ENCODE measurements around the gene SPRR5.

The SPRR5 gene

DNA sequence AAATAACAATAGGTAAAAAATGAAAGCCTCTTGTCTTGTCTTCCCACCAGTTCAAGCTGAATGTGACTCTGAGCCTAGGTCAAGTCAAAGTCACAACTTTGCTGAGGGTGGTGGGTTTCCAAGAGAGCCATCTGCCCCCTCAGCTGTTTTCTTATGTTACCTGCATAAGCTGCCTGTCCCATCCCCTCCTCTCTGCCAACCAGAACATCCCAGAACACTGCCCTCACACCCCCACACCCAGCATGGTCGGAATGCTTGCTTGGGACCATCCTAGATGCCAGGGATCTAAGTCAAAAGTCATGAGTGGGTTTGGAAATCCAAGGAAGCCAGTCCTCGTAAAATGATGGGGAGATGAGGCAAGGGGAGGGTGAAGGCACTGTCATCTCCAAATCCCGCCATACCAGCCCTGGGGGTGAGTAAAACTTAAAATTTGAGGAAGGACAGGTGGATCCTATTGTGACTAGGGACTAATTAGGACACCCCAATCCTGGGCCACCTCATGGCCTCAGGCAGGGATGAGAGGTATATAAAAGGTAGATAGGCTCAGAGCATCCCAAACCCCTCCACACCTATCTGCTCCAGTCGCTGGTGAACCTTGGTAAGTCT, at the start of gene SPRR5:
Gene SPRR5 (plus strand): TSS at position 556 of the 606 bp plus-strand sequence. CDS start 1,349 bp downstream, outside the sequence.
- no peak for DNase-seq

DNA sequence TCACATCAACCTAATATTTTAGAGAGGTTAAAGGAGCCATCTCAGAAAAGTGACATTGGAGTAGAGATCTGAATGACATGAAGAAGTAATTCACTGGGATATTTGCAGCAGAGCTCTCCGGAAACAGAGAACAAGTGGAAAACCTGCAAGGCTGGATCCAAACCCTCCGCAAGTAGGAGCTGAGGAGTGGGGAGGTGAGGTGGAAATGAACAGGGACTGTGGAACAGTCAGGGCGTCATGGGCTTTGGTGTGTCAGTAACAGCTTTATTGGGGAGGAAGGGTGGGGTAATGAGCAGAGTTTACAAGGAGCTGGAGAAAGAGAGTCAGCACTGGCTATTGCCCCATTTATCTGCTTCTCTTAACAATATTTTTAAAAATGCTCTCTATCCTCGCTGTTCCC, 48.0 kb upstream of the SPRR5 start:
- DNase-seq: no peak

DNA sequence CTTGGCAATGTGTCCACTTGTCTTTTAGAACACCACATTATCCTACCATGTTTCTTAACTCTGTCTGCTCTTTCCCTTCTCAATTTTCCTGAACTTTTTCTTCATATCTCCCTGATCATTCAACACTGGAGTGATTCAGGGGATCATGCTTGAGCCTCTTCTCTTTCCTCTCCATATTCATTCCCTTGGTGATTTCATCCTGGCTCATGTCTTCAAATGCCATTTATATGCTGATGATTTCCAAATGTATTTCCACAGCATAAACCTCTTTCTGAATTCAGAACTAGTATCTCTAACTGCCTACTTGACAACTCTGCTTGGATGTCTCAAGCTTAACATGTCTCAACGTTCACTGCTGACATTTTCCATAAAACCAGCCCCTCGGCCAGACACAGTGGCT, 47.1 kb upstream of the SPRR5 start:
- DNase-seq: no peak

GRCh38 chr1:152901631-152902030, 45.4 kb upstream of the SPRR5 start:
- no peak for DNase-seq

- DNase-seq: no peak
Measured at GRCh38 chr1:152902636-152903035, 44.4 kb upstream of the SPRR5 start.

DNA sequence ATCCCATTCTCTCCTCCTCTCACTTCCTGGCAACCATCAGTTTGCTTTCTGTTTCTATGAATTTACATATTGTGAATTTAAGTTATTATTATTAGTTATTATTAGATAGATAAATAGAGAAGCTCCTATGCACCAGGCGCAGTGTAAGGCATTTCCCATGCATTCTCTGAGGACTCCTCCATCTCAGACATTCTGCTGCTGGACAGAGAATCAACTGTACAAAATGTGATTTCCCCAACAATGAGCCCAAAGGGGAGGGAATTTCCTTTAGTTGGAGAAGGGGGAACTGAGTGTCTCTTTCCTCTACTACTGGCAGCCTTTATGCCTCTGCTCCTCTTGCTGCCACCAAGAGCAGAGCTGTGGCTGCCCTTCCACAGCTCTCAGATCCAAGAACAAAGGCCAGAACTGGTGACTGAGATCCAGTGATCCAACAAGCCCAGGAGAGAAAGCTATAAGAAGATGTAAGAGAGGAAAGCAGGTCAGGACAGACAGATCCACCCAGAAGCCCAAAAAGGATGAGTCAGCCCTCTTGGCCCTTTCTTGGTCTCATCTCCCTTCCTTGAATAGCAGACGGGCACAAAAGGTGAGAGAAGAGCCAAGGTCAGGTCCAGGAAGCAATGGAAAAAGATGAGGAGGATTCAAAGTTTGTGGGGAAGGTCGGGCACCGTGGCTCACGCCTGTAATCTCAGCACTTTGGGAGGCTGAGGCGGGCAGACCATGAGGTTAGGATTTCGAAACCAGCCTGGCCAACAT, 42.1 kb upstream of the SPRR5 start:
- DNase-seq: no peak

- DNase-seq: no peak
Measured at GRCh38 chr1:152906023-152906565, 40.9 kb upstream of the SPRR5 start.

- DNase-seq: no peak
Measured at GRCh38 chr1:152907686-152908601, 39.1 kb upstream of the SPRR5 start, which contains the start of gene IVL. Gene IVL (plus strand): TSS chr1:152908546. CDS start chr1:152909798, 1,252 bp downstream.

- no peak for DNase-seq
Measured at GRCh38 chr1:152909206-152909605, 37.8 kb upstream of the SPRR5 start.

DNA sequence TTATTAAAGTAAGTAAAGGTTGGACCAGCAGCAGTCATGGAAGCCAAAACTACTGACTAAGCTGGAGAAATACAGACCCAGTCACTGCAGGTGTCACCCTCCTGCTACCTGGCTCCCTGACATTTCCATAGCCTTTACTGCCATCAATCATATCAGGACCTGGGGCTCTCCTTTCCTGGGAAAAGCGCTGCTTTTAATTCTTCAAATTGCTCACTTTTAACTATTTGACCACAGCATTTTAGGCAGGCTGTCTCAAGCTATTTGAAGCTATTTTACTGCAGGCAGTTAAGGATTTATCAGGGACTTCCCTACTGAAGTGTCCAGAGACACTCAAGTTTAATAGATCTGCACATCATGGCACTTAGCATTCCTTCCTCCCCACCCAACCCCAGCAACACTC, 34.5 kb upstream of the SPRR5 start:
- no peak for DNase-seq

GRCh38 chr1:152912900-152913299, 34.1 kb upstream of the SPRR5 start:
- no peak for DNase-seq

GRCh38 chr1:152917794-152918193, 29.2 kb upstream of the SPRR5 start:
- no peak for DNase-seq

GRCh38 chr1:152919071-152919470, 27.9 kb upstream of the SPRR5 start:
- DNase-seq: no peak

GRCh38 chr1:152924191-152924590, 22.8 kb upstream of the SPRR5 start:
- no peak for DNase-seq

GRCh38 chr1:152926091-152926490, 20.9 kb upstream of the SPRR5 start:
- DNase-seq: no peak

DNA sequence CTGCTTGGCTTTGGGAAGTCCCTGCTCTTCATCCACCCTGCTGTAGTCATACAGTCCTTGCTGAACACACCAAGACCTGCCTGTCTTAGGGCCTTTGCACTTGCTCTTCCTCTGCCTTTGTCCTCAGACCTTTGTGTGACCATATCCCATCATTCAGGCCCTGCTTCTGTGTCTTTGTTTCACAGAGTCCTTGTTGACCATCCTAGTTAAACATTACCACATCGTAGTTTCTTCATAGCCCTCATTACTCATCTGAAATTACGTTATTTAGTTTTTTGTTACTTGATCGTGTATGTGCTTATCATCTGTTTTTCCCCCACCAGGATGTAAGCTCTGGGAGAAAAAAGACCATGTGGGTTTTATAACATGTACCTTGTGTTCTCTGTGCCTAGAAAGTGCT, 18.3 kb upstream of the SPRR5 start:
- no peak for DNase-seq

DNA sequence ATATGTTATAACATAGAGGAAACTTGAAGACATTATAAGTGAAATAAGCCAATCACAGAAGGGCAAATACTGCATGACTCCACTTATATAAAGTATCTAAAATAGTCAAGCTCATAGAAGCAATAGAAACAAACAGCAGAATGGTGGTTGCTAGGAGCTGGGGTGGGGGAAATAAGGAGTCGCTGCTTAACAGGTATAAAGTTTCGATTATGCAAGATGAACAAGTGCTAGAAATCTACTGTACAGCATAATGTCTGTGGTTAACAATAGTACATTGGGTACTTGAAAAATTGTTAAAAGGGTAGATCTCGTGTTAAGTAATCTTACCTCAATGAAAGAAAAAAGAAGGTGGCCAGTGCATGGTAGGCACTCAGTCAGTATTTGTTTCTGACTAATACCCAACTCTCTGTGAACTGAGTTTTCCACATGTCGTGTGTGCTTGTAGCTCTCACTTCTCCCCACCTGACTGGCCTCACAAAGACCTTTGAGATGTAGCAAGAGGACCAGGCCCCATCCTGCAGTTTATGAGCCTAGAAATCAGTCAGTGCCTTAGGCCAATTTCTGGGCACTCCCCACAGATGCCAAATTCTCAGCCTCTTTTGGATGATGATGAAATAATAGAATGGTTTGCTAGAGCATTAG, 14.7 kb upstream of the SPRR5 start:
- no peak for DNase-seq

GRCh38 chr1:152933196-152933595, 13.8 kb upstream of the SPRR5 start:
- no peak for DNase-seq

DNA sequence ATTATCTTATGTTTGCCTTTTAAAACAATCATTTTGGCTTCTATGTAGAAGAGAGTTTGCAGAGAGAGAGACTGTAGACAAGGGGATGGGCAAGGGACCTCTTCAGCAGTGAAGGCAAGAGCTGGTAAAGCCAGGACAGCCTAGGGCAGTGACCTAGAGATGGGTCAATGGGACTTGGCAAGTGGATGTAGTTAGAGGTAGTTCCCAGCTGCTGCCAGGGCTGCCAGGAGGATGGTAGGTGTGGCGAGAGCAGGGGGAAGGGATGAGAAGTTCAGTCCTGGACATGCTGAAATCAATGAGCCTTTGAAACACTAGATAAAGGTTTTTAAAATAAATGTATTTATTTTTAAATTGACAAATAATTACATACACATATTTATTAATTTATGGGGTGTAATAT, 6.4 kb upstream of the SPRR5 start:
- no peak for DNase-seq

- no peak for DNase-seq
Measured at GRCh38 chr1:152941037-152941711, 5.8 kb upstream of the SPRR5 start.

DNA sequence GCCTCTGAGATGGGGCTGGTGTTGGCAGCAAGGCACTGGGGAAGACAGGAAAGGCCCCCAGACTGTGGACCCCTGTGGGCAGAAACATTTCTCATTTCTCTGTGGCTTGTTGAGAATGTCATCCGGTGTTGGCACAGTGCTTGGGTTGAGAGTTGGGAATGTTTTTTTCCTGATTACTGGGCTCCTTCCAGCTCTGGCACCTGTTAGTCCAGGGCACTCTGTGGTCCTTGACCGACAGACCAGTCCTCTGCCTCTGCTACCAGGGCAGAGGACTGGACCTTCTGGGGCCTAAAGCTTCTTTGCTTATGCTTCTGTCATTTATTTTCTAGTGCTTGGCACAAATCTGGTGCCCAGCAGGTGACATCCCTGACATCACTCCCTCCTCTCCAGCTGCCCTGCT, 4.8 kb upstream of the SPRR5 start:
- DNase-seq: no peak

GRCh38 chr1:152946248-152946647, 758 bp upstream of the SPRR5 start:
- DNase-seq: no peak

Measured in activated CD4-positive, alpha-beta T cell treated with anti-CD3 and anti-CD28 coated beads for 1 hour (primary cell).